IPS-15b (cell line): ENCODE results near the gene TRMT1L.
A peak's percentile ranks its signal among the peaks of the same experiment; 100 is the strongest.
"Not testable (repeated sequence)": the region's sequence is repeated elsewhere in the genome, so short reads cannot be mapped to it uniquely, and the experiment has no call there.

Experiments used
- H3K27me3 ChIP-seq: one replicate; pipeline ENCODE4 v1.6.1; 2013; ENCODE audit warnings: low read length; ENCODE audit not compliant: control insufficient read depth, insufficient read depth
- H3K36me3 ChIP-seq: one replicate; pipeline ENCODE4 v1.6.1; 2013; ENCODE audit warnings: low read length; ENCODE audit not compliant: control insufficient read depth, insufficient read depth
- H3K4me1 ChIP-seq: one replicate; pipeline ENCODE4 v1.6.1; 2013; ENCODE audit warnings: mild to moderate bottlenecking, low read length; ENCODE audit not compliant: control insufficient read depth, insufficient read depth
- H3K4me3 ChIP-seq: one replicate; pipeline ENCODE4 v1.5.1; 2013; ENCODE audit warnings: low read depth, low read length
- H3K9ac ChIP-seq: one replicate; pipeline ENCODE4 v1.6.1; 2013; ENCODE audit warnings: low read depth, mild to moderate bottlenecking, low read length
- H3K9me3 ChIP-seq: one replicate; pipeline ENCODE4 v1.6.1; 2013; ENCODE audit warnings: mild to moderate bottlenecking, low read length; ENCODE audit not compliant: control insufficient read depth, insufficient read depth

TRMT1L gene

DNA sequence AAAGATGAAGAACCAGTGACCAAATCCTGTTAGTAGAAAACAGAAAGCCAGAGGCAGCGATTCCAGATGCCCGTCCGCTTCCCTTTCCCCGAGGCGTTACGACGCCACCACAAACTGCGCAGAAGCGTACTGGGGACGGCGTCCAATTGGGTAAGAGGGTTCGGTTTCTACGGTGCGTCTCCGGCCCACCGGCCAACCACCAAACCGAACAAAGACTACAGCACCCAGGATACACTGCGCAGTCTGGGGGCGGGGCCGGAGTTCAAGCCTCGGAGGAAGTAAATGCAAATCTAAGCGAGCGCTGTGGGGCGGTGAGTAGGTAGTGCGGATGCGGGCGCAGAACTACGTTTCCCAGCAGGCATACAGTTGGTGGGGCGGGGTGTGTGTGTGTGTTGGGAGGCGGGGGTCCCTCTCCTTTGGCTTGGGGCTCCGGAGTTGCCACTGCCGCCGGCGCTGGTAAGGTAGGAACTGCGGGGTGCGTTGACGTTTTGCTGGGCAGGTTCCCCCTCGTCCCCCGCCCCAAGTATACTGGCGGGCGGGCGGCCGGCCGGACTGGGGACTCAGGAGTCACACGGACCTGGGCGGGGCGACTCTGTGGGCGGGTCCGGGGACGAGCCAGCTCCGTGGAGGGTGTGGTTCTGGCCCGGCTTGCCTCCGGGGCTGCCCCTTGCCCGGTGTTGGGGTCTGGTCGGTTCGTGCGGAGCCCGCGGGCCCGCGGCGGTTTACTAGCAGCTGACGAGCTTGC is at the start of gene TRMT1L, which contains the start of gene SWT1:
TRMT1L (minus strand) TSS at position 100 of the 745 bp plus-strand sequence. CDS start 241 bp downstream, outside the sequence.
SWT1 (plus strand) TSS at position 314 of the 745 bp plus-strand sequence. CDS start 3,675 bp downstream, outside the sequence.
- Histone ChIP-seq H3K27me3 (peaks cover 2% of the 10 kb centered on the region), H3K9ac (peak within 1 kb of the TSS; percentile 86), H3K4me1 (peaks cover 6% of the 10 kb centered on the region), H3K4me3 (peak within 1 kb of the TSS; percentile 96), H3K9me3 (no peaks in the 10 kb centered on the region), H3K36me3 (no peaks in the 10 kb centered on the region)

DNA sequence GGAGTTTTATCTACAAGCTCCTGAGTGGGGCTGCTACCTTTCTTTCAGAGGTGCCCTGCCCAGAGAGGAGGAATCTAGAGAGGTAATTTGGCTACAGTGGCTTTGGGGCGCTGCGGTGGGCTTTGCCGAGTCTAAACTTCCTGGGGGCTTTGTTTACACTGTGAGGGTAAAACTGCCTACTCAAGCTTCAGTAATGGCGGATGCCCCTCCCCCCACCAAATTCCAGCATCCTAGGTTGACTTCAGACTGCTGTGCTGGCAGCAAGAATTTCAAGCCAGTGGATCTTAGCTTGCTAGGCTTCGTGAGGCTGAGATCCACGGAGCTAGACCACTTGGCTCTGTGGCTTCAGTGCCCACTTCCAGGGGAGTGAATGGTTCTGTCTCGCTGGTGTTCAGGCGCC is 44.1 kb upstream of the TRMT1L start:
- Histone ChIP-seq H3K4me1 (no peaks in the 10 kb centered on the region), H3K36me3 (no peaks in the 10 kb centered on the region)

GRCh38 chr1:185198712-185199111 is 42.0 kb upstream of the TRMT1L start:
- not testable (repeated sequence) for H3K9me3 ChIP-seq, H3K4me3 ChIP-seq, H3K9ac ChIP-seq, H3K4me1 ChIP-seq, H3K36me3 ChIP-seq, H3K27me3 ChIP-seq

More for the DNA sequence above, 44.1 kb upstream of the TRMT1L start:
- Histone ChIP-seq H3K9me3 (no peaks in the 10 kb centered on the region), H3K9ac (no peak overlapping the region), H3K27me3 (no peaks in the 10 kb centered on the region), H3K4me3 (no peak overlapping the region)

- Histone ChIP-seq H3K36me3 (no peaks in the 10 kb centered on the region), H3K9ac (no peak overlapping the region), H3K4me3 (no peak overlapping the region), H3K4me1 (no peaks in the 10 kb centered on the region), H3K9me3 (no peaks in the 10 kb centered on the region), H3K27me3 (no peaks in the 10 kb centered on the region)
These were observed 37.0 kb upstream of the TRMT1L start for GRCh38 chr1:185193756-185194155.

DNA sequence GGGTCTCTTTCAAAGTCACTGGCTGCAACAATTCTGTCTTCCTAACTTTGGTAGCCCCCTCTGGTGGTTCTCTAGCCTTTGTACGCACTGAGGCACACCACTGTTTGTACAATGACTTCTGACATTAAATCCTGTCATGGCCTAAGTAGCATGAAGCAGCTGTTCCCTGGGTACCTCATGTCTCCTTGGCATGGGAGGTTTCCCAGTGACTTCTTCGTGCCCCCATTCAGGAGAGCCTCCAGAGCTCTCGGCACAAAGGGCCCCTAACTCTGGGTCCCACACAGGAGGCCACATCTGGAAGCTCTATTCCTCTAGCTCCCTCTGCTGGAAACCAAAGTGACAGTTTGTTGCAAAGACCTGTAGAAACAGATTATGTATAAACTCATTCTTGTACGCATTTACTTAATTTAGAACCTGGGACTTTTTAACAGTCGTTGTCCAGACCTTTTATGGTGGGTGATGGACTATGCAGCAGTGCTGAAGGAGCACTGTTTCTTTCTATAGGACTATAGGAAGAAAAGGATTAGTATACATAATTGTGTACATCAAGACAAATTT is 13.6 kb upstream of the TRMT1L start:
- H3K4me1 ChIP-seq, result peaks cover 4% of the 10 kb centered on the region
- no peaks in the 10 kb centered on the region for H3K9me3 ChIP-seq
- no peak overlapping the region for H3K9ac ChIP-seq
- no peaks in the 10 kb centered on the region for H3K27me3 ChIP-seq
- H3K36me3 ChIP-seq, result no peaks in the 10 kb centered on the region
- peak overlapping the region; percentile 33 for H3K4me3 ChIP-seq

GRCh38 chr1:185166106-185166505 is 9.4 kb upstream of the TRMT1L start:
- peaks cover 4% of the 10 kb centered on the region for H3K4me1 ChIP-seq
- no peaks in the 10 kb centered on the region for H3K9me3 ChIP-seq
- H3K9ac ChIP-seq, result no peak overlapping the region
- H3K4me3 ChIP-seq, result no peak overlapping the region
- H3K27me3 ChIP-seq, result no peaks in the 10 kb centered on the region
- H3K36me3 ChIP-seq, result no peaks in the 10 kb centered on the region

GRCh38 chr1:185162491-185162890 is 5.7 kb upstream of the TRMT1L start:
- Histone ChIP-seq H3K4me1 (no peaks in the 10 kb centered on the region), H3K27me3 (peaks cover 2% of the 10 kb centered on the region), H3K36me3 (no peaks in the 10 kb centered on the region), H3K9ac (no peak overlapping the region), H3K4me3 (no peak overlapping the region), H3K9me3 (no peaks in the 10 kb centered on the region)

GRCh38 chr1:185159966-185160365 is 3.2 kb upstream of the TRMT1L start:
- Histone ChIP-seq H3K9me3 (no peaks in the 10 kb centered on the region), H3K9ac (no peak overlapping the region), H3K27me3 (peaks cover 2% of the 10 kb centered on the region), H3K4me3 (no peak overlapping the region), H3K4me1 (peaks cover 6% of the 10 kb centered on the region), H3K36me3 (no peaks in the 10 kb centered on the region)

GRCh38 chr1:185158800-185159199 is 2.0 kb upstream of the TRMT1L start:
- H3K36me3 ChIP-seq, result no peaks in the 10 kb centered on the region

DNA sequence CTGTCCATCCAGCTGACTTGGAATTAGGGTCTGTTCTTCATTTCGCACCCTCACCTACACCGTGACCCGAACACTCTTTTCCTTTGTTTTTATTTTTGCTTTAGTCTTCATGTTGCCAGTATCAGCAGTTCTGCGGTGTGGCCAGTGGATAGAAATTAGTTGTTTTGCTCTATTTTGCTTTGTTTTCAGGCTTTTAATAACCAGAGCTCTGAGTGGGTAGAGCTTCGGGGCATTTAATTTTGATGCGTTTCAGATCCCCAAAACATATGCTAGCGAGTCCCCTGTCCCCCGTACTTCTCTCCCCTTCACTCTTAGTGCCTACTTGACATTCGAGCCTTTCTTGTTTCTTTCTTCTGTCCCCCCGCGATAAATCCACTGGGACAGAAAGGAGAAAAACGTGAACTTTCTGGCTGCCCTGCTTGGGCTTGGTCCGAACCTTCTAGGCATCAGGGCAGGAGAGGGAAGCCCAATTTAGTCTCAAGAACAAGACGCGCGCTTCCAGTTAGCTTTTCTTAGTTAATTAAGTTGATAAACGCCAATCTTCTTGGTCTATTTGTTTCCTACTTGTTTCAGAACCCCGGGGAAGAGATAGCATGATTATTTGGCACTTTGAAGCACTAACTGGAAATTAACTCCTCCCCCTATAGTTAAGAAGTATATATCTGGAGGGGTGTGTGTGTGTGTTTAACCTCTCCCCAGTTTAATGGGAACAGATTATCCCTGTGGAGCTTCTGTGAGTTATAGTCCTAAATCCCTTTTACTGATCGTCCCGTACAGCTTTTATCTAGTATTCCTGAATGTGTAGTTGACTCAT is 1.1 kb upstream of the TRMT1L start:
- peak overlapping the region; percentile 6 for H3K9ac ChIP-seq
- peaks cover 2% of the 10 kb centered on the region for H3K27me3 ChIP-seq
- peak overlapping the region; percentile 96 for H3K4me3 ChIP-seq
- H3K36me3 ChIP-seq, result no peaks in the 10 kb centered on the region
- H3K4me1 ChIP-seq, result peaks cover 6% of the 10 kb centered on the region
- no peaks in the 10 kb centered on the region for H3K9me3 ChIP-seq

More at GRCh38 chr1:185158800-185159199, 2.0 kb upstream of the TRMT1L start:
- Histone ChIP-seq H3K27me3 (peaks cover 2% of the 10 kb centered on the region), H3K9me3 (no peaks in the 10 kb centered on the region), H3K4me3 (no peak overlapping the region), H3K4me1 (peaks cover 6% of the 10 kb centered on the region), H3K9ac (no peak overlapping the region)

DNA sequence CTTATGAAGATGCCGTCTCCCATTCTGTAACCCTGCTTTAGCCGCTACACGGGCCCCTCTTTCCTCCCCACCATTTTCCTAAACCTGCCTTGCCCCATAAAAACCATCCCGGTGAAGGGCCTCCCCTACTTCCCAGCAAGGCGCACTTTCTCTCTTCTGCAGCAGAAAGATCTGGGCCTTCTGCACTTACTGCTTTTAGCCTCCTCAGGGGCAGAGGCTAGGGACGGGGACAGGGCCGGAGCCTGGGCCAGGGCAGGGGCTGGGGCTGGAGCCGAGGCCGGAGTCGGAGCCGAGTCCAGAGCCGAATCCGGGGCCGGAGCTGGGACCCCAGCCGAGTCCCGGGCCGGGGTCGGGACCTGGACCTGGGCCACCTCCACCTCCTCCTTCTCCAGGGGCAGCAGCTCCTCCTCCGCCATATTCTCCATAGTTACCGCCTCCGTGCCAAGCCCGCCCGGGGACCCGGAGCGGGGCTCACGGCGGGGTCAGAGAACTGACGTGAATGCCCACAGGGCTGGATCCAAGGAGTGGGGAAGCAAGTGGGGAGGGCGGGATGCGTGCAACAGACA is 382 bp downstream of the TRMT1L start:
- H3K9me3 ChIP-seq, result no peaks in the 10 kb centered on the region
- peaks cover 6% of the 10 kb centered on the region for H3K4me1 ChIP-seq
- H3K36me3 ChIP-seq, result no peaks in the 10 kb centered on the region
- H3K27me3 ChIP-seq, result peaks cover 2% of the 10 kb centered on the region
- H3K4me3 ChIP-seq, result peak overlapping the region; percentile 96
- H3K9ac ChIP-seq, result peak overlapping the region; percentile 86
